ENCODE results near the gene SEC31B.

The SEC31B gene

DNA sequence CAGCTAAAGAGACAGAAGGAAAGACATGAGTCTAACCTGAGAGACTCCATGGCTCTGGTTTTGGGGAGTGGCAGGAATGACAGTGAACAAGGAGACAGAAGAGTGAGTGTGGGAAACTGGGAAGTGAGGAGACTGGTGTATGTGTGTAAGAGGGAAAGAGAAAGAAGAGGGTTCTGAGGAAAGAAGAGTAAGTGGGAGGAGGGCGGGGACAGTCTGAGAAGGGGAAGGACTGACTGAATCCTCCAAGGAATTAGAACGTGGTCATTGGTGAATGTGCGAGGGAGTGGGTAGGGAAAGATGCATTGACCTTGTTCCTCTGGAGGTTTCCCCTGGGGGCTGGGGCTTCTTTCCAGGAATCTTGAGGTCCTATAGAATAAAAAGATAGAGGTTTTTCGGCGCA, 30.3 kb downstream of the SEC31B start:
- TF ChIP-seq CTCF (IDR thresholded peaks at IDR 0.05; ENCODE audit: low read length, missing control alignments), result no peak

DNA sequence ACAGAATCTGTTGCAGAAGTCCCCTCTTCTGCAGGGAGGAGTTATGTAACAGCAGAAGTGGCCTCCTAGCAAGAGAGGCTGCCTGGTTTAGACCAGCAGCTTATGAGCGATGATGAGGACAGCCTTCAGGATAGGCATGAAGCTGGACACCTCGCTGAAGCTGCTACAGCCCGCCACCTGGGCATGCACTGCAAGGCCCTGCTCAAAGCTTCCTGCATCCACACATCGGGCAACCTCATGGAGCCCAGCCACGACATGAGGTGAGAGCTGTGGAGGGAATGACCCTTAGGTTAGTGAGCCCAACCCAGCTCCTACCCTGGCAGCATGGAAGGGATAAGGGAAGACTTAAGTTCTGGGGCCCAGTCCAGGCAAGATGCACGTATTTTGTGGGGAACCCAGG, 32.1 kb downstream of the SEC31B start:
- DNase-seq (ENCODE audit: low read depth), result no peak
- TF ChIP-seq CTCF (IDR thresholded peaks at IDR 0.05; ENCODE audit: low read length, missing control alignments), result no peak
- no peak overlapping the region for H3K4me3 ChIP-seq (replicated peaks; ENCODE audit: low read depth, low read length)

More for the DNA sequence above, 30.3 kb downstream of the SEC31B start:
- DNase-seq (ENCODE audit: low read depth), result no peak
- H3K4me3 ChIP-seq (replicated peaks; ENCODE audit: low read depth, low read length), result no peak overlapping the region

DNA sequence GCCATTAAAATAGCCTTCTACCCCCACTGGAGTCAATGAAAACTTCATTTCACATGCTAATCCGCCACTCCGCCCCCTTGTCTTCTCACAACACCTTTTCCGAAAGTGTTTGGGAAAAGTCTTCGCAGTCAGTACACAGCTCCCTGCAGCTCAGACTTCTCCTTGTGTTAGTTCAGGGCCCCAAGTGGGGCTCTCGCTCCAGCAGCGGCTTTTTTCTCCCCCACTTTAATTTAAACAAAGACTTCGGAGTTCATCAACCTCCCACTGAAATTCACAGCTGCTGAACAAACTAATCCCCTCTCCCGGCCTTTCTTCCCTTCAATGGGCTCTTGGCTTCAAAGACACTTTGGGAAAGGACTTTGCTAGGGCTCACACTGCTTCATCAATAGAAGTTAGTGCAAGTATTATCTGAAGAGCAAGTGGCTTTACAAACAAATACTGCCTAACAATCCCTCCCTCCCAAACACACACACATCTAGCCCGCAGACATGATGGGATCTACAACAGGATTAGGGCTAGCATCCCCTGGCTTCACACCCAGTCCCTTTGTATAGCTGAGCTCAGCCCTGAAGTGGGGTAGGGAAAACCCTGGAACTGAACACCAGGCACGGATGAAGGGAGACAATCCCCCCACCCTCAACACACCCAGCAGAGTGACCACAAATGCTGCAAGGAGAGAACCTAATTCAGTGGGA, 33.7 kb downstream of the SEC31B start:
- no peak overlapping the region for H3K4me3 ChIP-seq (replicated peaks; ENCODE audit: low read depth, low read length)
- DNase-seq (ENCODE audit: low read depth), result no peak
- TF ChIP-seq CTCF (IDR thresholded peaks at IDR 0.05; ENCODE audit: low read length, missing control alignments), result no peak

- TF ChIP-seq CTCF (IDR thresholded peaks at IDR 0.05; ENCODE audit: low read length, missing control alignments), result no peak
Measured at GRCh38 chr10:100485366-100485765, 34.3 kb downstream of the SEC31B start.

DNA sequence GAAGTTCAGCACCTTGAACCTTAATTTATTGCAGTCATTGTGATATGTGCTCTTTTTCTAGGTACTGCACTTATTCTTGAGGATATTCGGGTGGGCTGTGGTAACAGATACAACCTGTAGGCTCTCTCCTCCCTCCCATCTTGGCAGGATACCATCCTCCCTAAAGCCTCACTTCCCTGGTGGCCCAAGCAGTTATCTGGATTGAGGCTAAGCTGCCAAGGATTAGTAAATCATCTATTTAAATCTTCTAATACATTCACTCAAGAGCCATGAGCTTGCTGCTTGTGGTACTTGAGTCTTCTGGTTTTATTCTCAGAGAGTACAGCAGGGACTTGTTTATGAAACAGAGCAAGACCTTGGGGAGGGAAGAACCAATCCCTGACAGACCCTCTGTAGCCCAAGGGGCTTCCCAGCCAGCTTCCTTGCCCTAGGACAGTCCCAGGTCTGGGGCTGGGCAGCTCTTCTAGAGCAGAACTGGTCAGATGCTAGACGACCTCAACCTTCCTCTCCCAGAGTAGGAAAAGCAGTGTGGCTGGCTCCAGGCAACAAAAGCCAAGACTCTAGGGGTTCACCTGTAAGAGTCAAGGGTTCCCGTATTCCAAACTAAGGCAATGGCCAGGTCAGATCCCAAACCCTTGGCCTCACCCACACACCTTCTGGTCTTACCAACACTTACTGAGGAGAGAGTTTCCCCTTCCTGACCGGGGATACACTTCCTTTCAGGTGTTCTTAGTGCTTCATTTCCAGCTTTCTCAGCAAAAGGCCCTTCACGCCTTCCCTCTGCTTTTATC, 35.6 kb downstream of the SEC31B start:
- no peak for TF ChIP-seq CTCF (IDR thresholded peaks at IDR 0.05; ENCODE audit: low read length, missing control alignments)
- DNase-seq (ENCODE audit: low read depth), result no peak
- no peak overlapping the region for H3K4me3 ChIP-seq (replicated peaks; ENCODE audit: low read depth, low read length)

More at GRCh38 chr10:100485366-100485765, 34.3 kb downstream of the SEC31B start:
- DNase-seq (ENCODE audit: low read depth), result no peak
- H3K4me3 ChIP-seq (replicated peaks; ENCODE audit: low read depth, low read length), result no peak overlapping the region

DNA sequence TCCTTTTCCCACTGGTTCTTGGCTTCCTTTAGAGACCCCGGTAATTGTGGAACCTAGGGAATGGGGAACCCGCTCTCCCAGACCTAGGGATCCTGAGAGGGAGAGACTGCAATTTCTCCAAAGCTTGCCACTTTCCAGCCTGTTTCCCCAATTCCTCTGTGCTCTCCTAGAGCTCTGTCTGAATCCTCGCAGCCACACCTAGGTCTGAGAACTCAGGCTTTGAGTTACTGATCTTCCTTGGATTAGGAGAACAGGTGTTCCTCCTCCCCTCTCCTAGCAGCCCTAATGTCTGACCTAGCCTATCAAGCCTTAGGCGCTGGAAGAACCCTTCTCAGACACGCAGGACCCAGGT, 36.9 kb downstream of the SEC31B start:
- H3K4me3 ChIP-seq (replicated peaks; ENCODE audit: low read depth, low read length), result no peak overlapping the region
- no peak for TF ChIP-seq CTCF (IDR thresholded peaks at IDR 0.05; ENCODE audit: low read length, missing control alignments)
- DNase-seq (ENCODE audit: low read depth), result no peak

All from fibroblast of pulmonary artery (primary cell).